Body of pancreas (tissue), 4 donors: ENCODE data around the gene PTK6. TPM values are rescaled to one million over a fixed set of nuclear protein-coding genes. Genes with fewer than 3 reads are reported as not detected.

ENCODE experiments used
- ATAC-seq: fragments of 150-250 bp; one replicate; pipeline ENCODE4 v1.9.1; 2016
- DNase-seq, 4 donors: peaks; one replicate each; pipeline ENCODE4 v3.0.0-alpha.2; 2019
- H3K27ac ChIP-seq, 4 donors: fragments of 200-600 bp; sonication (generic); 1 replicate in 3 of 4; 2 replicates in 1 of 4; pipeline versions ENCODE4 v1.5.1 to v1.6.1; 2016 to 2019; ENCODE audit warnings: mild to moderate bottlenecking in 1 of 4, mixed read lengths in 1 of 4, moderate library complexity in 1 of 4
- H3K27me3 ChIP-seq, 2 donors: fragments of 200-600 bp; sonication (generic); one replicate each; pipeline ENCODE4 v1.6.0; 2016; ENCODE audit warnings: mild to moderate bottlenecking in 1 of 2
- H3K36me3 ChIP-seq, 2 donors: fragments of 200-600 bp; sonication (generic); replicated peaks in 1 of 2; 2 replicates each; pipeline ENCODE4 v1.5.1; 2016; ENCODE audit warnings: low read depth in 2 of 2; ENCODE audit not compliant: insufficient read depth in 1 of 2
- H3K4me1 ChIP-seq: fragments of 200-600 bp; sonication (generic); one replicate; pipeline ENCODE4 v1.6.0; 2016
- H3K4me3 ChIP-seq, 2 donors: fragments of 200-600 bp; sonication (generic); 1 replicate in 1 of 2; 2 replicates in 1 of 2; pipeline ENCODE4 v1.5.1; 2016 to 2019
- H3K9me3 ChIP-seq, 3 donors: fragments of 200-600 bp; sonication (generic); 1 replicate in 2 of 3; 2 replicates in 1 of 3; pipeline ENCODE4 v1.5.1; 2016
- POLR2A ChIP-seq, 3 donors: fragments of 450-650 bp; IDR thresholded peaks; one replicate each; pipeline ENCODE4 v1.6.1; 2016; ENCODE audit warnings: antibody characterized with exemption in 3 of 3, mild to moderate bottlenecking in 2 of 3
- WGBS, 2 donors: methylation state at CpG; one replicate each; pipeline ENCODE4 v1.1.5; 2017; 5-methylcytosine and 5-hydroxymethylcytosine counted together
- intact Hi-C: fragments of 100-400 bp; cut with DNase I; formaldehyde crosslinking; loops from one replicate; pipeline ENCODE4 v1.15.1; 2023
- total RNA-seq, 2 donors: library from RNA; depleted of rRNA; stranded (reverse); fragments of >200 nt; gene quantifications; one replicate each; pipeline ENCODE4 v1.1.0, GENCODE V29; 2016
- TF ChIP-seq, protein P1 (sequence below), 7 experiments: fragments of 450-650 bp in 4 of 7; fragments of 200-600 bp in 3 of 7; sonication (generic) in 3 of 7; IDR thresholded peaks; one replicate each; pipeline ENCODE4 v1.5.1; 2016 to 2019; ENCODE audit warnings: antibody characterized with exemption in 7 of 7

PTK6 gene
- total RNA-seq, 2 donors from 2014 or later: 3.0 to 5.4 TPM

DNA sequence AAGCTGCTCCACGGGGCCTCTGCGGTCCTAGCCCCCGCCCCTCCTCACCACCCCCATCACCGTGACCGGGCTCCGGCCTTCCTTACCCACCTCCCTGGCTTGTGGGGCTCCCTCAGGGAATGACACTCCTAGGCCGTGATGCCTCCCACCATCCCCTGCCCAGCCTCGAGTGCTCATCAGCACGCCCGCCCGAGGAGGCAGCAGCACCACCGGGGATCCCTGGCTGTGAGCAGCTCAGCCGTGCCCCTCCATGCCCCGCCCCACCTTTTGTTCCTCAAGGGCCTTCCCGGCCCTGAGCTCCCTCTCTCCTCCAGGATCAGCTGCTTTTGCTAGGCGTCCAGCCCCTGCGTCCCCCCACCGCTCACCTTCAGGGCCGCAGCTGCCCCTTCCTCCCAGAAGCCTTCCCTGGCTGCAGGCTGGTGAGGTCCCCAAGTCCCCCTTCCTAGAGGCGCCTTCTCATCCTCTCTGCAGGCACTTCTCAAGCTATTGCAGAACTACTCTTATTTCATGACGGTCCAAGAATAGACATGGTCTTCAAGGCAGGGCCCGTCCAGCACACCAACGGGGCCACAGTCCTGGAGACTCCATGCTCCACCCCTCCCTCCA is 19.8 kb upstream of the PTK6 start:
- ATAC-seq: no peak
- intact Hi-C loops: no loop called here
- Histone ChIP-seq H3K27ac (no peak overlapping the region), H3K4me3 (no peak overlapping the region), H3K27me3 (no peaks in the 10 kb centered on the region), H3K4me1 (peaks cover 11% of the 10 kb centered on the region), H3K36me3 (peaks cover 0 to 2% of the 10 kb centered on the region in 2 donors), H3K9me3 (no peaks in the 10 kb centered on the region)
- DNase-seq: no peak
- TF ChIP-seq, protein P1, sequence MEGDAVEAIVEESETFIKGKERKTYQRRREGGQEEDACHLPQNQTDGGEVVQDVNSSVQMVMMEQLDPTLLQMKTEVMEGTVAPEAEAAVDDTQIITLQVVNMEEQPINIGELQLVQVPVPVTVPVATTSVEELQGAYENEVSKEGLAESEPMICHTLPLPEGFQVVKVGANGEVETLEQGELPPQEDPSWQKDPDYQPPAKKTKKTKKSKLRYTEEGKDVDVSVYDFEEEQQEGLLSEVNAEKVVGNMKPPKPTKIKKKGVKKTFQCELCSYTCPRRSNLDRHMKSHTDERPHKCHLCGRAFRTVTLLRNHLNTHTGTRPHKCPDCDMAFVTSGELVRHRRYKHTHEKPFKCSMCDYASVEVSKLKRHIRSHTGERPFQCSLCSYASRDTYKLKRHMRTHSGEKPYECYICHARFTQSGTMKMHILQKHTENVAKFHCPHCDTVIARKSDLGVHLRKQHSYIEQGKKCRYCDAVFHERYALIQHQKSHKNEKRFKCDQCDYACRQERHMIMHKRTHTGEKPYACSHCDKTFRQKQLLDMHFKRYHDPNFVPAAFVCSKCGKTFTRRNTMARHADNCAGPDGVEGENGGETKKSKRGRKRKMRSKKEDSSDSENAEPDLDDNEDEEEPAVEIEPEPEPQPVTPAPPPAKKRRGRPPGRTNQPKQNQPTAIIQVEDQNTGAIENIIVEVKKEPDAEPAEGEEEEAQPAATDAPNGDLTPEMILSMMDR (IDR thresholded peaks at IDR 0.05): no peak
- no peak for TF ChIP-seq POLR2A (IDR thresholded peaks at IDR 0.05)
- WGBS, 2 donors: 69 to 80% methylated on average over 18 to 20 of the region's 23 CpGs

DNA sequence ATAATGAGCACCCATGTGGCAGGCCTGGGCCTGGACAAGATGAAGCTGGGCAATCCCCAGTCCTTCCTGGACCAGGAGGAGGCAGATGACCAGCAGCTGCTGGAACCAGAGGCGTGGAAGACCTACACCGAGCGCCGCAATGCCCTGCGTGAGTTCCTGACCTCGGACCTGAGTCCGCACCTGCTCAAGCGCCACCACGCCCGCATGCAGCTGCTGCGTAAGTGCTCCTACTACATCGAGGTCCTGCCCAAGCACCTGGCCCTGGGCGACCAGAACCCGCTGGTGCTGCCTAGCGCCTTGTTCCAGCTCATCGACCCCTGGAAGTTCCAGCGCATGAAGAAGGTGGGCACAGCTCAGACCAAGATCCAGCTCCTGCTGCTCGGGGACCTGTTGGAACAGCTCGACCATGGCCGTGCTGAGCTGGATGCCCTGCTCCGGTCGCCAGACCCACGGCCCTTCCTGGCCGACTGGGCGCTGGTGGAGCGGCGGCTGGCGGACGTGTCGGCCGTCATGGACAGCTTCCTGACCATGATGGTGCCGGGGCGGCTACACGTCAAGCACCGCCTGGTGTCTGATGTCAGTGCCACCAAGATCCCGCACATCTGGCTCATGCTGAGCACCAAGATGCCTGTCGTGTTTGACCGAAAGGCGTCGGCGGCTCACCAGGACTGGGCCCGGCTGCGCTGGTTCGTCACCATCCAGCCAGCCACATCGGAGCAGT is 18.6 kb upstream of the PTK6 start:
- Histone ChIP-seq H3K36me3 (peaks cover 0 to 2% of the 10 kb centered on the region in 2 donors), H3K27me3 (no peaks in the 10 kb centered on the region), H3K4me3 (no peak overlapping the region), H3K9me3 (no peaks in the 10 kb centered on the region), H3K4me1 (peaks cover 11% of the 10 kb centered on the region), H3K27ac (no peak overlapping the region)
- 81 to 93% methylated on average over 12 to 45 of the region's 45 CpGs for WGBS, 2 donors
- DNase-seq (no peak), ATAC-seq (no peak)
- TF ChIP-seq, protein P1 (IDR thresholded peaks at IDR 0.05): no peak
- TF ChIP-seq POLR2A (IDR thresholded peaks at IDR 0.05): no peak
- intact Hi-C loops: no loop called here

DNA sequence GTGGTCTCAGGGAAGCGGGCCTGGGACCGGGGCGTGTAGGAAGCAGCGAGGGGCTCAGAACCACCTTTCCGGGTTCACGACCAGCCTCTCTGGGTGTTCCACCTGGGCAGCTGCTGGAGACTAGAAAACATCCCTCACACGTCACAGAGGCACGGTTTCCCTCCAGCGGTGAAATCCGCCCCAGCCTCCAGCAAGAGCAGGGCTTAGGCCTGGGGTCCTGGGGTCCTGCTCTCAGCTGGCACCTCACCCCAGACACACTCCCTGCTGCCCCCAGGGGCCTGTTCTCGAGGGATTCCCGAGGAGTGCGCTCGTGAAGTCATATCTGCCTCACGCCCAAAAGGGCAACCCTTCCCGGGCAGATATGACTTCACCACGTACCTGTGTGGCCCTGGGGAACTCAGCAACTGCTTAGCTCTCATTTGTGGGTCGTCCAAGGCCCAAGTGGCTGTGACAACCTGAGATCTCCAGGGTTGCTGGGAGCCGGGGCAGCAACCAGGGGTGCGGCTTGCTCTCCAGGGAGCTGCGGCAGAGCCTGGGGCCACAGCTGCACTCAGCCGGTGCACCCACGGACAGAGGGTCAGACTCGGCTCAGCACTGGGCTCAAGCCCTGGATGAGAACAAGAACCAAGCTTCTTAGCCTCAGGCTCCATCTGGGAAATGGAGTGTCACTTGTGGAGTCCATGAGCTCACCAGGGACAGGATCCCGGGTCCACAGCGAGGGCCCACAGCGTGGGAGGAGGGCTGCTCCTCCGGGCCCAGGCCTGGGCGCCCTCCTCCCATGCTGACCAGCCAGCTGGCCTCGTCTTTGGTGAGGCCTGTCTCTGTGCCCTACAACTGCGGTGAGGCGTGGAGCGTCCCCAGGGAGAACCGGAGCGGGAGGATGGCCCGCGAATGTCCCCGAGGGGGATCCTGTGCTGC is 17.4 kb upstream of the PTK6 start:
- Histone ChIP-seq H3K9me3 (no peaks in the 10 kb centered on the region), H3K36me3 (no peaks in the 10 kb centered on the region), H3K27me3 (no peaks in the 10 kb centered on the region), H3K4me3 (no peak overlapping the region), H3K4me1 (peaks cover 11% of the 10 kb centered on the region), H3K27ac (no peak overlapping the region)
- WGBS, 2 donors: 69 to 100% methylated on average over 2 to 33 of the region's 38 CpGs
- no peak for TF ChIP-seq POLR2A (IDR thresholded peaks at IDR 0.05)
- TF ChIP-seq, protein P1 (IDR thresholded peaks at IDR 0.05): no peak
- DNase-seq (peak in 1 of 4 donors; percentile 30), ATAC-seq (no peak)
- intact Hi-C loops: no loop called here

DNA sequence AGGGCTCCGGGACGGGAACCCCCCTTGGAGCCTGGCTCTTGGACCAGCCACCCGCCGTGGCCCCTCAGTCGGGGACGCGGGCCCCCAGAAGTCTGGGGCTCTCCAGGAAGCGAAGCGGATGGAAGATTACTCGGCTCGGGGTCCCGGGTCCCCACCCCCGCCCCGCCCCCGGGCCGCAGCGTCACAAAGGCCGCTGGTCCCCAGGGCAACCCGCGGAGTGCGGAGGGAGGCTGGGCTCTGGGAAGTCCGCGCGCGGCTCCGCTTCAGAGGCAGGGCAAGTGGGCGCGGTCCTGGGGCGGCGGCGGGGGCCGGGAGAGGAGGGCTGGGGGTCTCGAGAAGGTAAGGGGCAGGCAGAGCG is 16.7 kb upstream of the PTK6 start, which contains the start of gene FNDC11:
Gene FNDC11 (plus strand): TSS at position 227 of the 358 bp plus-strand sequence. CDS start 1,505 bp downstream, outside the sequence.
- Histone ChIP-seq H3K4me3 (peak within 1 kb of the TSS; percentile 25 to 27), H3K36me3 (no peaks in the 10 kb centered on the region), H3K27ac (no peak within 1 kb of the TSS), H3K27me3 (no peaks in the 10 kb centered on the region), H3K9me3 (no peaks in the 10 kb centered on the region), H3K4me1 (peaks cover 11% of the 10 kb centered on the region)
- 0 to 2% methylated on average over 1 to 32 of the region's 34 CpGs for WGBS, 2 donors
- TF ChIP-seq POLR2A (IDR thresholded peaks at IDR 0.05): no peak
- TF ChIP-seq, protein P1 (IDR thresholded peaks at IDR 0.05): no peak
- DNase-seq: peak in 1 of 4 donors; percentile 43
- intact Hi-C loops: no loop called here
- ATAC-seq: peak; percentile 28
